SK-N-SH treated with all-trans-retinoic acid at 6 μM for 48 hours (cell line): ENCODE results near the gene KSR2.

Source experiments
- ATAC-seq: fragments of 200-7000 bp; cut with Tn5 transposase; 3 replicates; pipeline ENCODE4 v1.9.1; 2020; ENCODE audit warnings: mild to moderate bottlenecking, moderate library complexity
- ARNTL ChIP-seq: fragments of 450-650 bp; formaldehyde crosslinking; IDR thresholded peaks from 2 replicates; pipeline ENCODE4 v1.5.0; 2020; ENCODE audit warnings: low read depth, mild to moderate bottlenecking, moderate library complexity, borderline replicate concordance
- BACH2 ChIP-seq: fragments of 250-450 bp; sonication (Bioruptor Pico); IDR thresholded peaks from 2 replicates; pipeline ENCODE4 v1.9.0; 2021; ENCODE audit warnings: mild to moderate bottlenecking, borderline replicate concordance
- CREB5 ChIP-seq: fragments of 250-450 bp; sonication (Bioruptor Pico); IDR thresholded peaks from 2 replicates; pipeline ENCODE4 v1.5.1; 2020; ENCODE audit warnings: low read depth, mild to moderate bottlenecking, moderate library complexity
- CSDC2 ChIP-seq: fragments of 250-450 bp; sonication (Bioruptor Pico); IDR thresholded peaks from 2 replicates; pipeline ENCODE4 v1.5.0; 2020; ENCODE audit warnings: mild to moderate bottlenecking, moderate library complexity
- CSRNP3 ChIP-seq: fragments of 250-450 bp; sonication (Bioruptor Pico); IDR thresholded peaks from 2 replicates; pipeline ENCODE4 v1.5.1; 2021; ENCODE audit warnings: mild to moderate bottlenecking, moderate library complexity
- GLIS3 ChIP-seq: fragments of 250-450 bp; sonication (Bioruptor Pico); IDR thresholded peaks from 2 replicates; pipeline ENCODE4 v1.5.0; 2020; ENCODE audit warnings: mild to moderate bottlenecking, moderate library complexity
- ISL1 ChIP-seq: fragments of 250-450 bp; sonication (Bioruptor Pico); IDR thresholded peaks from 2 replicates; pipeline ENCODE4 v2.1.2; 2022; ENCODE audit warnings: mild to moderate bottlenecking, moderate library complexity
- PATZ1 ChIP-seq: fragments of 250-450 bp; sonication (Bioruptor Pico); IDR thresholded peaks from 2 replicates; pipeline ENCODE4 v1.8.0; 2020; ENCODE audit warnings: mild to moderate bottlenecking, moderate library complexity, borderline replicate concordance
- PPARA ChIP-seq: fragments of 250-450 bp; sonication (Bioruptor Pico); IDR thresholded peaks from 2 replicates; pipeline ENCODE4 v1.5.0; 2020; ENCODE audit warnings: mild to moderate bottlenecking, borderline replicate concordance
- RARB ChIP-seq: fragments of 250-450 bp; sonication (Bioruptor Pico); IDR thresholded peaks from 2 replicates; pipeline ENCODE4 v1.8.0; 2021; ENCODE audit warnings: mild to moderate bottlenecking, moderate library complexity
- TSHZ2 ChIP-seq: fragments of 250-450 bp; sonication (Bioruptor Pico); IDR thresholded peaks from 2 replicates; pipeline ENCODE4 v1.5.0; 2020; ENCODE audit warnings: mild to moderate bottlenecking, moderate library complexity
- ZC3H10 ChIP-seq: fragments of 250-450 bp; sonication (Bioruptor Pico); IDR thresholded peaks from 2 replicates; pipeline ENCODE4 v1.5.1; 2021; ENCODE audit warnings: mild to moderate bottlenecking, moderate library complexity
- ZFP3 ChIP-seq: fragments of 250-450 bp; sonication (Bioruptor Pico); IDR thresholded peaks from 2 replicates; pipeline ENCODE4 v1.5.0; 2020; ENCODE audit warnings: mild to moderate bottlenecking, moderate library complexity
- ZFP30 ChIP-seq: fragments of 450-650 bp; formaldehyde crosslinking; IDR thresholded peaks from 2 replicates; pipeline ENCODE4 v1.5.0; 2022; ENCODE audit warnings: mild to moderate bottlenecking, moderate library complexity
- ZNF565 ChIP-seq: fragments of 450-650 bp; formaldehyde crosslinking; conservative IDR thresholded peaks from 2 replicates; pipeline ENCODE4 v1.5.0; 2020; ENCODE audit warnings: low read depth, mild to moderate bottlenecking, moderate library complexity
- ZNF8 ChIP-seq: fragments of 450-650 bp; formaldehyde crosslinking; IDR thresholded peaks from 2 replicates; pipeline ENCODE4 v1.5.0; 2020; ENCODE audit warnings: mild to moderate bottlenecking, moderate library complexity

Gene KSR2

GRCh38 chr12:117494833-117495655 is 473.7 kb downstream of the KSR2 start:
- TF ChIP-seq ZFP30 (no peak), RARB (CRISPR knock-in tag) (no peak), ZC3H10 (no peak), GLIS3 (CRISPR knock-in tag) (no peak), PATZ1 (CRISPR knock-in tag) (no peak), CSDC2 (CRISPR knock-in tag) (no peak), ZFP3 (no peak), ARNTL (CRISPR knock-in tag) (no peak), ISL1 (no peak), CREB5 (no peak), ZNF8 (CRISPR knock-in tag) (no peak)
- ATAC-seq = no peak; the same call in 2 of the 3 replicates

GRCh38 chr12:117491711-117492110 is 477.1 kb downstream of the KSR2 start:
- no peak for ATAC-seq
- TF ChIP-seq ZFP30 (no peak), PATZ1 (CRISPR knock-in tag) (no peak), ZC3H10 (no peak), CREB5 (no peak), PPARA (CRISPR knock-in tag) (no peak), BACH2 (CRISPR knock-in tag) (no peak)

GRCh38 chr12:117490130-117490529 is 478.7 kb downstream of the KSR2 start:
- TF ChIP-seq GLIS3 (CRISPR knock-in tag) = no peak
- TF ChIP-seq TSHZ2 (CRISPR knock-in tag) = no peak
- no peak for TF ChIP-seq CSRNP3
- TF ChIP-seq PATZ1 (CRISPR knock-in tag) = no peak
- no peak for TF ChIP-seq ZFP30
- TF ChIP-seq PPARA (CRISPR knock-in tag) = no peak
- TF ChIP-seq ISL1 = no peak
- no peak for TF ChIP-seq ZFP3
- TF ChIP-seq ZNF565 (CRISPR knock-in tag) = no peak
- ATAC-seq = no peak
